ENCODE results near the gene GPR39.

GRCh38 chr2:132646540-132647108 lies 230.0 kb downstream of the GPR39 start:
- no peak for TF ChIP-seq TSHZ2 (CRISPR knock-in tag; IDR thresholded peaks at IDR 0.05)
- no peak for TF ChIP-seq ZNF565 (CRISPR knock-in tag; conservative IDR thresholded peaks at IDR 0.05; ENCODE audit: low read depth)
- no peak for TF ChIP-seq TOX (CRISPR knock-in tag; IDR thresholded peaks at IDR 0.05; ENCODE audit: borderline replicate concordance)
- no peak for TF ChIP-seq ARNTL (CRISPR knock-in tag; IDR thresholded peaks at IDR 0.05; ENCODE audit: borderline replicate concordance, low read depth)
- no peak for TF ChIP-seq ZFP30 (CRISPR knock-in tag; IDR thresholded peaks at IDR 0.05)
- TF ChIP-seq, protein P1, sequence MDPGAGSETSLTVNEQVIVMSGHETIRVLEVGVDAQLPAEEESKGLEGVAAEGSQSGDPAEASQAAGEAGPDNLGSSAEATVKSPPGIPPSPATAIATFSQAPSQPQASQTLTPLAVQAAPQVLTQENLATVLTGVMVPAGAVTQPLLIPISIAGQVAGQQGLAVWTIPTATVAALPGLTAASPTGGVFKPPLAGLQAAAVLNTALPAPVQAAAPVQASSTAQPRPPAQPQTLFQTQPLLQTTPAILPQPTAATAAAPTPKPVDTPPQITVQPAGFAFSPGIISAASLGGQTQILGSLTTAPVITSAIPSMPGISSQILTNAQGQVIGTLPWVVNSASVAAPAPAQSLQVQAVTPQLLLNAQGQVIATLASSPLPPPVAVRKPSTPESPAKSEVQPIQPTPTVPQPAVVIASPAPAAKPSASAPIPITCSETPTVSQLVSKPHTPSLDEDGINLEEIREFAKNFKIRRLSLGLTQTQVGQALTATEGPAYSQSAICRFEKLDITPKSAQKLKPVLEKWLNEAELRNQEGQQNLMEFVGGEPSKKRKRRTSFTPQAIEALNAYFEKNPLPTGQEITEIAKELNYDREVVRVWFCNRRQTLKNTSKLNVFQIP (CRISPR knock-in tag; IDR thresholded peaks at IDR 0.05; ENCODE audit: borderline replicate concordance, low read depth) = no peak
- TF ChIP-seq ZNF70 (CRISPR knock-in tag; IDR thresholded peaks at IDR 0.05) = no peak
- no peak for TF ChIP-seq SNAI2 (CRISPR knock-in tag; IDR thresholded peaks at IDR 0.05)
- no peak for TF ChIP-seq BACH2 (CRISPR knock-in tag; IDR thresholded peaks at IDR 0.05; ENCODE audit: borderline replicate concordance)
- TF ChIP-seq ESRRG (CRISPR knock-in tag; IDR thresholded peaks at IDR 0.05) = no peak
- TF ChIP-seq, protein P2, sequence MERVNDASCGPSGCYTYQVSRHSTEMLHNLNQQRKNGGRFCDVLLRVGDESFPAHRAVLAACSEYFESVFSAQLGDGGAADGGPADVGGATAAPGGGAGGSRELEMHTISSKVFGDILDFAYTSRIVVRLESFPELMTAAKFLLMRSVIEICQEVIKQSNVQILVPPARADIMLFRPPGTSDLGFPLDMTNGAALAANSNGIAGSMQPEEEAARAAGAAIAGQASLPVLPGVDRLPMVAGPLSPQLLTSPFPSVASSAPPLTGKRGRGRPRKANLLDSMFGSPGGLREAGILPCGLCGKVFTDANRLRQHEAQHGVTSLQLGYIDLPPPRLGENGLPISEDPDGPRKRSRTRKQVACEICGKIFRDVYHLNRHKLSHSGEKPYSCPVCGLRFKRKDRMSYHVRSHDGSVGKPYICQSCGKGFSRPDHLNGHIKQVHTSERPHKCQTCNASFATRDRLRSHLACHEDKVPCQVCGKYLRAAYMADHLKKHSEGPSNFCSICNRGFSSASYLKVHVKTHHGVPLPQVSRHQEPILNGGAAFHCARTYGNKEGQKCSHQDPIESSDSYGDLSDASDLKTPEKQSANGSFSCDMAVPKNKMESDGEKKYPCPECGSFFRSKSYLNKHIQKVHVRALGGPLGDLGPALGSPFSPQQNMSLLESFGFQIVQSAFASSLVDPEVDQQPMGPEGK (CRISPR knock-in tag; IDR thresholded peaks at IDR 0.05; ENCODE audit: borderline replicate concordance) = no peak
- TF ChIP-seq ZFP3 (CRISPR knock-in tag; IDR thresholded peaks at IDR 0.05) = no peak
